WI38 (cell line): ENCODE measurements around the gene MAP3K5.

Source experiments
- H3K4me3 ChIP-seq: 2 replicates; pipeline ENCODE4 v1.5.1; 2011; ENCODE audit warnings: low read depth, mild to moderate bottlenecking, control low read depth, low read length
- TF ChIP-seq, protein P1 (sequence below): IDR thresholded peaks from 2 replicates; pipeline ENCODE4 v1.5.1; 2012; ENCODE audit warnings: low read depth, mild to moderate bottlenecking, control low read depth, low read length

Gene MAP3K5

DNA sequence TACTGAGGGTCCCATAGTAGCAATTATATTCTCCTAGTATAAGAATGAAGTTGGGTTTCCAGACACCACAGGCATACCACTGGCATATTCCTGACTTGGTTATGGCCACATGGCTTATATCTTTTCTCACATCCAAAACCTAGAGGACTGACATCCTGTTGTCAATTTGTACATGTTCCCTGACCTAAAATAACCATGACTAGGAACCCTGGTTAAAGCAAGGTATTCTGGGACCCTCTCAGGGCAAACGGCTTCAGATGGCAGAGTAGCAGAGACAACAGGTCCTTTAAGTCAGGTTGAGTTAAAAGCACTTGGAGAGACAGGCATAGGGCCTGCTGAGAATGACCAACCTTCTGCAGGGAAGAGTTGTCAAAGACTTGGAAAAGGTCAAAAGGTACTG lies 12.6 kb downstream of the MAP3K5 start:
- TF ChIP-seq, protein P1, sequence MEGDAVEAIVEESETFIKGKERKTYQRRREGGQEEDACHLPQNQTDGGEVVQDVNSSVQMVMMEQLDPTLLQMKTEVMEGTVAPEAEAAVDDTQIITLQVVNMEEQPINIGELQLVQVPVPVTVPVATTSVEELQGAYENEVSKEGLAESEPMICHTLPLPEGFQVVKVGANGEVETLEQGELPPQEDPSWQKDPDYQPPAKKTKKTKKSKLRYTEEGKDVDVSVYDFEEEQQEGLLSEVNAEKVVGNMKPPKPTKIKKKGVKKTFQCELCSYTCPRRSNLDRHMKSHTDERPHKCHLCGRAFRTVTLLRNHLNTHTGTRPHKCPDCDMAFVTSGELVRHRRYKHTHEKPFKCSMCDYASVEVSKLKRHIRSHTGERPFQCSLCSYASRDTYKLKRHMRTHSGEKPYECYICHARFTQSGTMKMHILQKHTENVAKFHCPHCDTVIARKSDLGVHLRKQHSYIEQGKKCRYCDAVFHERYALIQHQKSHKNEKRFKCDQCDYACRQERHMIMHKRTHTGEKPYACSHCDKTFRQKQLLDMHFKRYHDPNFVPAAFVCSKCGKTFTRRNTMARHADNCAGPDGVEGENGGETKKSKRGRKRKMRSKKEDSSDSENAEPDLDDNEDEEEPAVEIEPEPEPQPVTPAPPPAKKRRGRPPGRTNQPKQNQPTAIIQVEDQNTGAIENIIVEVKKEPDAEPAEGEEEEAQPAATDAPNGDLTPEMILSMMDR: no peak
- H3K4me3 ChIP-seq: no peak overlapping the region

DNA sequence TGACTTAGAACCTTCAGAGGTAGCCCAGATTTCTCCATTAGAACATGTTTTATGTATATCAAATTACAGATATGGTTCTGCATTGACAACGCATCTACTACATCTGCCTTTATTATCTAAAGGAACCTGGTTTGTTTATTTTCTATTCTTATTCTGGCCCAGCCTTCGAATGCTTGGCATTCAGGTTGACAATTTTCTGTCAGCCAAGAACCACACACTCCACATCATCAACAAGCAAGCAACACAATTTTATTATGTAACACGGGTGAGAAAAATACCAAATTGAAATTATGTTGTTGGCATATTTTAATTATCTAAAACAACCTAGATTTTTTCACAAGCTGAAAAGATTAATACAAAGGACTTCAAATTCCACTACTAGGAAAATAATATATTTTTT lies 14.6 kb downstream of the MAP3K5 start:
- TF ChIP-seq, protein P1: no peak
- no peak overlapping the region for H3K4me3 ChIP-seq

- TF ChIP-seq, protein P1: no peak
- no peak overlapping the region for H3K4me3 ChIP-seq
These were observed 16.7 kb downstream of the MAP3K5 start for GRCh38 chr6:136775548-136775947.

DNA sequence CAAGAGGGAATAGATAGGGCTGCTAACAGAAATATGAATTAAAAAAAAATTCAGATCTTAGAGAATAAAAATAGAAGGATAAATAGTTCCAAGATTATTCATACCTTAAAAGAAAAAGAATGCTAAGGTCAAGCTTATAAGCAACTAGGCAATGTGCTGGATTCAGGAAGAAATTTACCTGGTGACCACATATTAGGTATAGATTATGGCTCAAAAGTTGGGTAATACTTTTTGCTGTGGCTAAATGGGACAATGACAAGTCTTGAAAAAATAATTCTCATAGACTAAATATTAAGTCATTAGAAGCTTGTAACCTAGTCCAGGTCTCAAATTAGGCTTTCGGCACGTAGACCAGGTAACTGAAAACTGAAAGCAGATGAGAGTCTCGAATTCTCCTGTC lies 17.2 kb downstream of the MAP3K5 start:
- TF ChIP-seq, protein P1: no peak
- no peak overlapping the region for H3K4me3 ChIP-seq

DNA sequence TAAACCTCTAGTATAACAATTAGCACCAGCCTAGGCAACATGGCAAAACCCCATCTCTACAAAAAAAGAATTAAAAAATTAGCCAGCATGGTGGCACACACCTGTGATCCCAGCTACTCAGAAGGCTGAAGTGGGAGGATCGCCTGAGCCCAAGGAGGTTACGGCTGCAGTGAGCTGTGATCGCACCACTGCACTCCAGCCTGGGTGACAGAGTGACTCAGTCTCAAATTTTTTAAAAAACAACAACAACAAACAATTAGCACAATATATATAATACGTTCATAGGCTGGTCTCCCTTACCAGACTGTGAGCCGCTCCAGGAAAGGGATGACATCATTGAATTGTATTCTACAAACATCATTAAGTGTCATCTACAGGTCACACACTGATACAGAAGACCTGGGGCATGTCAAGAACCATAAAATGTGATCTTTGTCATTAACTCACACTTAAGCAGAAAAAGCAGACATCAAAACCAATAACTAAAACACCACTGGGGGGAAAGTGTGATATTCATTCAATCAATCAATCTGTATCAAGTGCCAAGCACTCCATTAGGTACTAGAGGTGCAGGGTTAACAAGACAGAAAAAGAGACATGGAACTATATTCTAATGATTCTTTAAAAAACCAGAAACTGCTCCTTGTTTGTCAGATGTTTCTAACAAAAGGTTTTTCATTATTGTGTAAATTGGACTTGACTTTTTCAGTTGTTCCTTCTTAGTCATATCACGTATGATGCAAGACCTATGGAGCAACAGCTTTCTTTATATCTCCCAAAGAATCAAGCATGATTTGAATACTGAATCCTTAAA lies 17.8 kb downstream of the MAP3K5 start:
- H3K4me3 ChIP-seq: no peak overlapping the region
- TF ChIP-seq, protein P1: no peak

DNA sequence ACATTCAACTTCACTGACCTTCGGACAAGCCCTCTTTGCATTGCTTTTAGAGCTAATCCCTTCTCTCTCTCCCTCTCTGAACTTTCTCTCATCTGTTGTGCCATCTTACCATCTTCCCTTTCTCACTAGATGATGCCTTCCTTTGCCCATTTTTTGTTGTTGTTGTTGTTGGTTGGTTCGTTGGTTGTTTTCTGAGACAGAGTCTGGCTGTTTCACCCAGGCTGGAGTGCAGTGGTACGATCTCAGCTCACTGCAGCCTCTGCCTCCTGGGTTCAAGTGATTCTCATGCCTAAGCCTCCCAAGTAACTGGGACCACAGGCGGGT lies 18.8 kb downstream of the MAP3K5 start:
- TF ChIP-seq, protein P1: no peak
- no peak overlapping the region for H3K4me3 ChIP-seq

DNA sequence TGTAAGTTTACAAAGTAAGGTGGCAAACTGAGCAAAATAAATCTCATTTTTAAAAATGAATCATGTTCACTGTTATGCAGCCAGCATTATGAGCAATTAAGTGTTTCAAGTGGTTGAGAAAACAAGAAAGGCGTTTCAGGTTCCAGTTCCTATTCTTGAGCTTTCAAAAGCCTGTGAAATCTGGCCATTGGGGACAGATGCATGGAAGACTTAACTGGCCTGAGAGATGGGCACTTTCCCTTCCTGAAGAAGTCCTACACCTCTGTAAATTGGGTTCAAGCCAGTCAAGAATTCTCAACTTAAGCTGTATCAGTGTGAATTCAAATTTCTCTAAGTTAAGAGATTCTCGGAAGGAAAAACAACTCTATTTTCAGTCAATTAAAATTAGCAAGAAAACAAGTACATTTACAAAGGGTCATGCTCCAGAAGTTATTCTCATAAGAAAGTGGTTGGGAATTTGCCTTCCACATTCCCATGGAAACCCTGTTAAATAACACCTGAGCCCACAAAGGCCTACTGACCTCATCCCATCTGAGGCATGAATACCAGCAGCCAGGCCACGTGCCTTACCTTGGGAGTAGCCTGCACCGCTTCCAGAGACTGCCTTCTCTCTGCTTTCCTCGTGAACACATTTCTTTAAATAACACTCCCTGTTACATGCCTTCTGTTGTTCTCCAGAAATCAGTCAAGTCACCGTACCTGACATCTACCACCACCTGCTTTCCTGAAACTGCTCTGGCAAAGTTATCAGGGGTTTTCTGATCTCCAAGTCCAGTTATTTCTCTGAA lies 19.4 kb downstream of the MAP3K5 start:
- TF ChIP-seq, protein P1: no peak
- no peak overlapping the region for H3K4me3 ChIP-seq
